C4-2B (cell line): ENCODE measurements around the gene RBMS1.

ENCODE experiments used
- CTCF ChIP-seq: fragments of 450-650 bp; conservative IDR thresholded peaks from 2 replicates; pipeline ENCODE4 v1.5.1; 2017; ENCODE audit warnings: mild to moderate bottlenecking
- ZFX ChIP-seq: fragments of 450-650 bp; IDR thresholded peaks from 2 replicates; pipeline ENCODE4 v1.6.1; 2017

DNA sequence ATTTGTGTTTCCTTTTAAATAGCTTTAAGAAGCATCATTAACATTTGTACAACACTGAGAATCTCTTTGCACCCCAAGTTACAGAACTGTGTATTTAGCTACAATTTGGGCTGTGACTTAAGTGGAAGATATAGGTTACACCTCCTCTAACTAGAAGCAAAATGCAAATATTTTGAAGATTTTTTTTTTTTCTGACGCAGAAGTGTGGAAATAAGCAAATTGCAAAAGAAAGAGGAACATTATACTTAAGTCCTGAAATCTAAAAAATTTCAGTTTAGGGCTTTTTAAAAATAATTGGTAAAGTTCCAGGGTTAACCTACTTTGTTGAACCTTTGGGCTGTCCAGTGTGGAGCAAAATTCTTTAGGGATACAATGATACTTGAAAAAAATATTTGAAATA lies 41.4 kb upstream of the RBMS1 start:
- no peak for TF ChIP-seq CTCF
- TF ChIP-seq ZFX: no peak
